ENCODE measurements around the gene ZDHHC14.

The ZDHHC14 gene

GRCh38 chr6:157609117-157609516 is 228.1 kb downstream of the ZDHHC14 start:
- Mint-ChIP-seq H3K36me3 (ENCODE audit: low read depth) (no peaks in the 10 kb centered on the region), H3K9me3 (no peaks in the 10 kb centered on the region), H3K4me1 (ENCODE audit: low read depth) (no peaks in the 10 kb centered on the region)

DNA sequence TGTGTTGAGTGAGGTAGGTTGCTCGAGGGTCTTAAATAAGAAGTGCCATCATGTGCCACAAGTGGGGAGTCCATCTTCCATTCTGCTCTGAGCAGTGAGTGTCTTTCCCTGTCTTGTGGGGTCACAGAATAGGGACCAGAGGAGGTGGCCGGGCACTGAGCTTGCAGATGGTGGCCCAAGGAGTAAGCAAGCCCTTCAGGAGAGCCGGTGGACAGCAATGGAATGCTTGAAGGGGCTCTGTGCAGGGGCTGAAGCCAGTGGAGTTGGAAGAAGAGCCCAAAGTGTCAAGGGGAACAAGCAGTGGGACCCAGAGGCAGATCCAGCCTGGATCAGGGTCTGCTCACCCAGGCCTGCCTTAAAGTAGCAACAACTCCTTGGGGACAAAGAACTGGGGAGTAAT is 228.6 kb downstream of the ZDHHC14 start:
- Mint-ChIP-seq H3K36me3 (ENCODE audit: low read depth) (no peaks in the 10 kb centered on the region), H3K4me3 (no peak overlapping the region), H3K27ac (no peak overlapping the region), H3K4me1 (ENCODE audit: low read depth) (no peaks in the 10 kb centered on the region), H3K27me3 (ENCODE audit: low read depth) (no peaks in the 10 kb centered on the region), H3K9me3 (no peaks in the 10 kb centered on the region)
- no peak for DNase-seq (ENCODE audit: low spot score)

More at GRCh38 chr6:157609117-157609516, 228.1 kb downstream of the ZDHHC14 start:
- DNase-seq (ENCODE audit: low spot score) = no peak
- Mint-ChIP-seq H3K27ac (no peak overlapping the region), H3K4me3 (no peak overlapping the region), H3K27me3 (ENCODE audit: low read depth) (no peaks in the 10 kb centered on the region)

GRCh38 chr6:157610451-157610999 is 229.5 kb downstream of the ZDHHC14 start:
- no peaks in the 10 kb centered on the region for H3K36me3 Mint-ChIP-seq (ENCODE audit: low read depth)
- H3K4me3 Mint-ChIP-seq = no peak overlapping the region
- H3K9me3 Mint-ChIP-seq = no peaks in the 10 kb centered on the region
- H3K4me1 Mint-ChIP-seq (ENCODE audit: low read depth) = no peaks in the 10 kb centered on the region
- H3K27ac Mint-ChIP-seq = no peak overlapping the region
- H3K27me3 Mint-ChIP-seq (ENCODE audit: low read depth) = no peaks in the 10 kb centered on the region
- no peak for DNase-seq (ENCODE audit: low spot score)

DNA sequence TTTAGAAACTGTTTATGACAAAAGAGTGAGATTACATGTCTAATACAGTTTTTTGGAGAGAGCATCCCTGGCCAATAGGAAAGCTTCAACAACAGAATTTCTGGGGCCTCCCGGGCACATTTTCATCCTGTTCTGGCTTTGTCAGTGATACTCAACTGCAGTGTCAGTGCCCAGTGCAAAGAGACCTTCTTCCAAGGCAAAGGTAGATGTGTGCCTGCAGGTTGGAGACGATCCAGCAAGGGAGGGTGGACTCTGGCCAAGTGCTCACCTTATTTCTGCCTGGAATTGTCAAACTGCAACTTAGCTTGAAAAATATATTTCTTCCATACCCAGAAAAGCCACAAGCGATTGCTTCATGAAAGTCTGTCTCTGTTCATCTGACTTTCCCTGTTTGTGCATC is 230.4 kb downstream of the ZDHHC14 start:
- Mint-ChIP-seq H3K4me1 (ENCODE audit: low read depth) (no peaks in the 10 kb centered on the region), H3K27me3 (ENCODE audit: low read depth) (no peaks in the 10 kb centered on the region), H3K9me3 (no peaks in the 10 kb centered on the region), H3K36me3 (ENCODE audit: low read depth) (no peaks in the 10 kb centered on the region), H3K27ac (no peak overlapping the region), H3K4me3 (no peak overlapping the region)
- DNase-seq (ENCODE audit: low spot score) = no peak

GRCh38 chr6:157613011-157613522 is 232.1 kb downstream of the ZDHHC14 start:
- no peak for DNase-seq (ENCODE audit: low spot score)
- H3K36me3 Mint-ChIP-seq (ENCODE audit: low read depth) = no peaks in the 10 kb centered on the region
- no peaks in the 10 kb centered on the region for H3K9me3 Mint-ChIP-seq
- no peak overlapping the region for H3K27ac Mint-ChIP-seq
- no peak overlapping the region for H3K4me3 Mint-ChIP-seq
- H3K27me3 Mint-ChIP-seq (ENCODE audit: low read depth) = no peaks in the 10 kb centered on the region
- no peaks in the 10 kb centered on the region for H3K4me1 Mint-ChIP-seq (ENCODE audit: low read depth)

DNA sequence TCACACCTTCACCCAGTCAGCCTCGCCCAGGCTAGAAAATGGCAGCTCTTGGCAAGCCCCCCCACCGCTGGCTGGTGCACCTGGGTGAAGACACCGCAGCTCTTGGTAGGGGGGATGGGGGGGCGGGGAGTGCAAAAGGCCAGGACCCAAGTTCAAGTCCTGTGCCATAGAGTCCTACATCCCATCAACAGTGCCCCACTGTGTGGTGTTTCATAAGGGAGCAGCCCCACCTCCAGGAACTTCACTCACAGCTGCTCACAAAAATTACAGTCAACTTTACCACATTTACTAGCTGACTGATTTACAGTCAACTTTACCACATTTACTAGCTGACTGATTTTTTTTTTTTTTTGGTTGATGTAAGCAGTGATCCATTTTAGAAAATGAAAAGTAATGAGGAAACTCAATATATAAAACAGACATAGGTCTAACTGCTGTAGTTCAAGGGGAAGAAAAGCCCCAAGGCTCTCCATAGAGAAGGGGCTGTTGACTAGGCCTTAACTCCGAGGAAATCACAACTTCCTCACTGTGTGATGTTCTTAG is 233.1 kb downstream of the ZDHHC14 start:
- no peak overlapping the region for H3K4me3 Mint-ChIP-seq
- no peak overlapping the region for H3K27ac Mint-ChIP-seq

DNA sequence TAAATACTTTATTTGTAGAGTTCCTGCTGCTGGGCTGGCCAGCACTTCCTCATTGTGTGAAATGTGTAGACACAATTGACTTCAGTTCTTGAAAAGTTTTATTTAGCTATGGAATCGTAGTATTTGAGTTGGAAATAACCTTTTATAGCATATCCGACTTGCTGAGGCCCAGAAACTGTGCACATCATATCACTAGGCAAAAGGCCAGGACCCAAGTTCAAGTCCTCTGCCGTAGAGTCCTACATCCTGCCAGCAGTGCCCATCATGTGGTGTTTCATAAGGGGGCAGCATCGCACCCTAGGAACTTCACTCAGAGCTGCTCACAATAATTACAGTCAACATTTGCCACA is 234.4 kb downstream of the ZDHHC14 start:
- no peaks in the 10 kb centered on the region for H3K36me3 Mint-ChIP-seq (ENCODE audit: low read depth)
- no peaks in the 10 kb centered on the region for H3K27me3 Mint-ChIP-seq (ENCODE audit: low read depth)
- no peak overlapping the region for H3K27ac Mint-ChIP-seq
- no peak overlapping the region for H3K4me3 Mint-ChIP-seq
- DNase-seq (ENCODE audit: low spot score) = no peak
- H3K4me1 Mint-ChIP-seq (ENCODE audit: low read depth) = no peaks in the 10 kb centered on the region
- H3K9me3 Mint-ChIP-seq = no peaks in the 10 kb centered on the region

More for the DNA sequence above, 233.1 kb downstream of the ZDHHC14 start:
- no peak for DNase-seq (ENCODE audit: low spot score)
- H3K27me3 Mint-ChIP-seq (ENCODE audit: low read depth) = no peaks in the 10 kb centered on the region
- H3K9me3 Mint-ChIP-seq = no peaks in the 10 kb centered on the region
- H3K4me1 Mint-ChIP-seq (ENCODE audit: low read depth) = no peaks in the 10 kb centered on the region
- no peaks in the 10 kb centered on the region for H3K36me3 Mint-ChIP-seq (ENCODE audit: low read depth)

GRCh38 chr6:157615951-157616350 is 235.0 kb downstream of the ZDHHC14 start:
- no peaks in the 10 kb centered on the region for H3K27me3 Mint-ChIP-seq (ENCODE audit: low read depth)
- no peak overlapping the region for H3K27ac Mint-ChIP-seq
- no peaks in the 10 kb centered on the region for H3K36me3 Mint-ChIP-seq (ENCODE audit: low read depth)
- no peaks in the 10 kb centered on the region for H3K4me1 Mint-ChIP-seq (ENCODE audit: low read depth)
- no peaks in the 10 kb centered on the region for H3K9me3 Mint-ChIP-seq
- no peak for DNase-seq (ENCODE audit: low spot score)
- no peak overlapping the region for H3K4me3 Mint-ChIP-seq

- Mint-ChIP-seq H3K36me3 (ENCODE audit: low read depth) (no peaks in the 10 kb centered on the region), H3K27me3 (ENCODE audit: low read depth) (peaks cover 2% of the 10 kb centered on the region), H3K9me3 (peaks cover 8% of the 10 kb centered on the region), H3K4me3 (no peak overlapping the region), H3K4me1 (ENCODE audit: low read depth) (no peaks in the 10 kb centered on the region), H3K27ac (no peak overlapping the region)
- no peak for DNase-seq (ENCODE audit: low spot score)
Measured at GRCh38 chr6:157620944-157621343, 240.0 kb downstream of the ZDHHC14 start.

- Mint-ChIP-seq H3K9me3 (peaks cover 8% of the 10 kb centered on the region), H3K4me3 (no peak overlapping the region), H3K27me3 (ENCODE audit: low read depth) (peaks cover 2% of the 10 kb centered on the region), H3K36me3 (ENCODE audit: low read depth) (no peaks in the 10 kb centered on the region), H3K4me1 (ENCODE audit: low read depth) (no peaks in the 10 kb centered on the region), H3K27ac (no peak overlapping the region)
- no peak for DNase-seq (ENCODE audit: low spot score)
Measured at GRCh38 chr6:157621406-157621805, 240.4 kb downstream of the ZDHHC14 start.

DNA sequence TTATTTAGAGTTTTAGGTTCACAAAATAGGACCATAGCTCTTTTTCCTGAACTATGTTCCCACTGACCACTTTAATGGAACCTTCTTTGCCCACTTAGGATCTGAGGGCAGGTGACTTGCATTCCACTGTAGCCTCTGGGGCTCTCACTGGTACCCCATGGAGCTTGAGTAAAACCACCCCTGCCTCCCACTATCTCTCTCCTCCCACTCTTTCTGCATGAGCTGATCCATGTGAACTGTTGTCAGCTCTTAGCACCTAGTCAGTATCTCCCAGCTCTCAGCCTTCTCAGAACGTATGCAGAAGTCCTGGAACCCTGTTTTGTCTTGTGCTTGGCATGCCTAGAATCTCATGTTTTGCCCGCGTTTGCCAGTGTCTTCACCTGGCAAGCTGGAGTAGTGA is 241.4 kb downstream of the ZDHHC14 start:
- no peak overlapping the region for H3K27ac Mint-ChIP-seq
- H3K27me3 Mint-ChIP-seq (ENCODE audit: low read depth) = peaks cover 7% of the 10 kb centered on the region
- H3K4me1 Mint-ChIP-seq (ENCODE audit: low read depth) = no peaks in the 10 kb centered on the region
- no peak overlapping the region for H3K4me3 Mint-ChIP-seq
- H3K36me3 Mint-ChIP-seq (ENCODE audit: low read depth) = no peaks in the 10 kb centered on the region
- peaks cover 8% of the 10 kb centered on the region for H3K9me3 Mint-ChIP-seq
- no peak for DNase-seq (ENCODE audit: low spot score)

DNA sequence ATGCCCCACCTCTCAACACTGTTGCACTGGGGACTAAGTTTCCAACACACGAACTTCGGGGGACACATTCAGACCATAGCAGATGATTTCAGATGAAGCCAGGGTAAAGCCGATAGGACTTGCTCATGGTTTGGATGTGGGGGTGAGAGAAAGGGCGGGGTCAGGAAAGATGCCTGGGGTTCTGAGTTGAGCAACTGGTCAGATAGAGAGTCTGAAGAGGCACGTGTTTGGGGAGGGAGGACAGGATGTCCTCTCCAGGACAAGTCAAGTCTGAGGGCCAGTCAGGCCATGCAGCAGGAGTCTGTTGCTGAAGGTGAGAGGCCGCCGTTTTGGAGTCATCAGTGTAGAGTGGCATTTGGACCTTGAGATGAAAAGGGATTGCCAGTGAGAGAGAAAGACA is 244.1 kb downstream of the ZDHHC14 start:
- H3K27ac Mint-ChIP-seq = no peak overlapping the region

DNA sequence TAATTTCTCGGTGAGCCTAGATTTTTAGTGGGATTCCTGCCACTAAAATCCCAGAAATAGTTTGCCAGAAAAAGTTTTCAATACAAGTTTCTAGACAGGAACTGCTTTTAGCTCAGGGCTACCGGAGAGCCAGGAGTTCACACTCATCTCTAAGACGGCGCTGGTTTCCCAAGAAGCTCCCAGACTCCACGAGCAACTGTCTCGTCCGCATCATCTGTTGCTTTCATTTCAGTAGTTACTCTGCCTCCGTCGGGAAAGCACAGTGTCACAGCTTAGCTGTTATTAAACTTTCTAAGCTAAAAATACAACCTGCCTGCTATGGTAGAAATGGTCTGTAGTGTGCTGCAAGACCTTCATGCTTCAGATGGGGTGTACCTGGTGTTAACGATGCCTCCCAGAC is 244.8 kb downstream of the ZDHHC14 start:
- Mint-ChIP-seq H3K4me1 (ENCODE audit: low read depth) (no peaks in the 10 kb centered on the region), H3K27ac (no peak overlapping the region)

More for the DNA sequence above, 244.1 kb downstream of the ZDHHC14 start:
- H3K4me3 Mint-ChIP-seq = no peak overlapping the region
- H3K27me3 Mint-ChIP-seq (ENCODE audit: low read depth) = peaks cover 7% of the 10 kb centered on the region
- no peak for DNase-seq (ENCODE audit: low spot score)
- H3K36me3 Mint-ChIP-seq (ENCODE audit: low read depth) = no peaks in the 10 kb centered on the region
- H3K4me1 Mint-ChIP-seq (ENCODE audit: low read depth) = no peaks in the 10 kb centered on the region
- peaks cover 8% of the 10 kb centered on the region for H3K9me3 Mint-ChIP-seq

DNA sequence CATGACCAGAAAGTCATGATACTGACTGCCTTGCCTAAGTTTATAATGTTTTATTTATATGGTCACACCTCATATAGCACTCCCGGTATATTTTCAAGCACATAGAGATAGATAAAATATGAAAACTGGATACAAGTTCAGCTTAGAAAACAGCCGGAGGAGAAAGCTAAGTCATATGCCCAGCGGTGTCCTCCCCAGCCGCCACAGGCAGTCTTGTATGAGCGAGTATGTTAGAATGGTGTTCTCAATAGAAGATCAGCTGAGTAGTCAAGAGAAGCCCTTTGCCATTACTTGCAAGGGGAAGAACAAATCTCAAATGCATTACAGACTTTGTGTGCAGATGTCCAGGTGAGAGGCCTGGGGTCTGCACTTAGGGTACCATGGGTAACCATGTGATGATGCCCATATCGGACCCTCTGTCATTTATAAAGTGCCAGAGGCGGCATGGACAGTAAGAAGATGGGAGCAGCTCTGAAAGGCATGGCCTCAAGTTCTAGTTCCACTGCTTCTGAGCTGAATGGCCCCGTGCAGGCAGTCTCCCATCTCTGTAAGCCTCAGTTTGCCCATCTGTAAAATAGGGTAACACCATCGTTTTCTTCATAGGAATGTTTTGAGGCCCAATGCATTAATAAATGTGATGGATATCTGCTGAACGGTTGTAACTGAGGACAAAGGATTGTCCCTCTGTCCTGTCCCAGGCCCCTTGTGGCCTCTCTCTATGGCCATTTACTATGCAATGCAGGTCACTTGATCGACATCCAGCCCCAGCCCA is 246.4 kb downstream of the ZDHHC14 start:
- peaks cover 7% of the 10 kb centered on the region for H3K27me3 Mint-ChIP-seq (ENCODE audit: low read depth)
- DNase-seq (ENCODE audit: low spot score) = no peak
- H3K4me3 Mint-ChIP-seq = no peak overlapping the region
- H3K27ac Mint-ChIP-seq = no peak overlapping the region
- no peaks in the 10 kb centered on the region for H3K4me1 Mint-ChIP-seq (ENCODE audit: low read depth)
- peaks cover 8% of the 10 kb centered on the region for H3K9me3 Mint-ChIP-seq
- no peaks in the 10 kb centered on the region for H3K36me3 Mint-ChIP-seq (ENCODE audit: low read depth)

More for the DNA sequence above, 244.8 kb downstream of the ZDHHC14 start:
- no peak overlapping the region for H3K4me3 Mint-ChIP-seq
- H3K36me3 Mint-ChIP-seq (ENCODE audit: low read depth) = no peaks in the 10 kb centered on the region
- peaks cover 8% of the 10 kb centered on the region for H3K9me3 Mint-ChIP-seq
- H3K27me3 Mint-ChIP-seq (ENCODE audit: low read depth) = peaks cover 7% of the 10 kb centered on the region
- DNase-seq (ENCODE audit: low spot score) = no peak
